Karpas-422 (cell line): ENCODE measurements around the gene ZMAT5. TPM values are rescaled to one million over a fixed set of nuclear protein-coding genes. Genes with fewer than 3 reads are reported as not detected.

Experiments used
- DNase-seq: peaks from one replicate; pipeline ENCODE4 v3.0.0-alpha.2; 2015
- H2AFZ ChIP-seq: fragments of 200-600 bp; sonication (generic); 2 replicates; pipeline ENCODE4 v1.6.1; 2014; ENCODE audit warnings: antibody characterized with exemption, low read length, mixed read lengths
- H3K27ac ChIP-seq: fragments of 200-600 bp; sonication (generic); 2 replicates; pipeline ENCODE4 v1.5.1; 2014; ENCODE audit warnings: mild to moderate bottlenecking, low read length, moderate library complexity
- H3K27me3 ChIP-seq: fragments of 200-600 bp; sonication (generic); 2 replicates; pipeline ENCODE4 v1.6.1; 2014; ENCODE audit warnings: low read length, mixed read lengths
- H3K36me3 ChIP-seq: fragments of 200-600 bp; sonication (generic); 2 replicates; pipeline ENCODE4 v1.6.1; 2014; ENCODE audit warnings: low read length, mixed read lengths; ENCODE audit not compliant: insufficient read depth
- H3K4me1 ChIP-seq: fragments of 200-600 bp; sonication (generic); 2 replicates; pipeline ENCODE4 v1.6.1; 2014; ENCODE audit warnings: mild to moderate bottlenecking, low read length, mixed read lengths
- H3K4me2 ChIP-seq: fragments of 200-600 bp; sonication (generic); 2 replicates; pipeline ENCODE4 v1.6.1; 2014; ENCODE audit warnings: low read length, low read depth, mild to moderate bottlenecking; ENCODE audit not compliant: poor library complexity, severe bottlenecking
- H3K4me3 ChIP-seq: fragments of 200-600 bp; sonication (generic); 2 replicates; pipeline ENCODE4 v1.5.1; 2014; ENCODE audit warnings: mild to moderate bottlenecking, antibody characterized with exemption, low read length, mixed read lengths
- H3K79me2 ChIP-seq: fragments of 200-600 bp; sonication (generic); 2 replicates; pipeline ENCODE4 v1.6.1; 2014; ENCODE audit warnings: mild to moderate bottlenecking, low read length, mixed read lengths
- H3K9ac ChIP-seq: fragments of 200-600 bp; sonication (generic); 2 replicates; pipeline ENCODE4 v1.6.0; 2014; ENCODE audit warnings: low read length
- H3K9me2 ChIP-seq: fragments of 200-600 bp; sonication (generic), shearing (Covaris generic); replicated peaks from 2 replicates; pipeline ENCODE4 v1.6.0; 2014; ENCODE audit warnings: mild to moderate bottlenecking, low read length, moderate library complexity; ENCODE audit not compliant: insufficient read depth
- H3K9me3 ChIP-seq: fragments of 300-700, 200-600 bp; sonication (generic); 2 replicates; pipeline ENCODE4 v1.6.1; 2014; ENCODE audit warnings: low read length, mixed read lengths
- H4K20me1 ChIP-seq: fragments of 200-600 bp; sonication (generic); 2 replicates; pipeline ENCODE4 v1.6.1; 2014; ENCODE audit warnings: mild to moderate bottlenecking, antibody characterized with exemption, low read length, low read depth; ENCODE audit not compliant: insufficient read depth
- total RNA-seq: library from RNA; depleted of rRNA; stranded (reverse); fragments of >200 nt; shearing (Covaris generic); gene quantifications from 2 replicates; pipeline ENCODE4 v1.2.3, GENCODE V29; 2014; ENCODE audit warnings: low replicate concordance

Gene ZMAT5
- total RNA-seq, 1 experiment from 2014 or later = 22.4 TPM

DNA sequence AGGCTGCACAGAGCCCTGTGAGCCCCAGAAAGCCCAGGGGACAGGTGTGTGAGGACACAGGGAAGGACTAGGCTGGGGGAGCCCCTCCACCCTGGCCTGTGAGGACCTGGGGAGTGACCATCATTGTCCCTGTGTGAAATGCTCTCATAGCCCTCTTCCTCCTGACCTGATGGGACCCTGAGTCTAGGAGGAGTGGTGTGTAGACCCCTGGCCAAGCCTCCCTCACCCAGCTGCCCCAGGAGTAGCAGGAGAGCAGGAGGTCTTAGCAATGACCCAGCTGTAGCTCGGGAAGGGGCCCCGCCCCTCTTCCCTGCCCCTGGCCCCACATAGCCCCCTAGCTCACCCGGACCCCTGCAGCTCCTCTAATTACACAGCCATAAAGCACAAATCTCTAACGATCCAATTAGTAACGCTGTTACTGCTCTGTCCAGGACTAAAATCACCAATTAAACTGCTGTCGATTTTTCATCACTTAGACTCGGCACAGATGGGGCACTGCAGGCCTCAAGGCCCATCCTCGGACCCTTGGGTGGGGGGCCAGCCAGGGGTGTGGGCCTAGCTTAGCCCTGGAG lies 53.6 kb downstream of the ZMAT5 start:
- no peak overlapping the region for H3K9ac ChIP-seq
- peaks cover 5% of the 10 kb centered on the region; the same call in 1 of the 2 replicates for H4K20me1 ChIP-seq
- no peaks in the 10 kb centered on the region for H3K36me3 ChIP-seq
- H3K27ac ChIP-seq = no peak overlapping the region
- DNase-seq = no peak
- H3K9me3 ChIP-seq = no peaks in the 10 kb centered on the region
- H3K27me3 ChIP-seq = no peaks in the 10 kb centered on the region
- H3K9me2 ChIP-seq = no peaks in the 10 kb centered on the region
- no peak overlapping the region for H3K4me3 ChIP-seq
- H3K4me1 ChIP-seq = no peaks in the 10 kb centered on the region
- H2AFZ ChIP-seq = no peak overlapping the region
- H3K4me2 ChIP-seq = no peak overlapping the region
- no peaks in the 10 kb centered on the region for H3K79me2 ChIP-seq

DNA sequence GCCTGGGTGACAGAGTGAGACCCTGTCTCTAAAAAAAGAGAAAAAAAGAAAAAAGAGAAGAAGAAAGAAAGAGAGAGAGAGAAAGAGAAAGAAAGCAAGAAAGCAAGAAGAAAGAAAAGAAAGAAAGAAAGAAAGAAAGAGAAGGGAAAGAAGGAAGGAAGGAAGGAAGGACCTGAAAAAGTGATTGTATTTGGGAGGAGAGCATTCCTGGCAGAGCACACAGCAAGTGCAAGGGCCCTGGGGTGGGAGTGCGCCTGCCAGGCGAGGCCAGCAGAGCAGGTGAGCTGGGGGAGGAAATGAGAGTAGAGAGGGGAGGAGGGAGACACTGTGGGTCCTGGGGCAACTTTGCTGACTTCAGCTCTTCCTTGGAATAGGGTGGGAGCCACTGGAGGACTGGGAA lies 54.7 kb downstream of the ZMAT5 start:
- Histone ChIP-seq H3K27ac (no peak overlapping the region), H3K27me3 (no peaks in the 10 kb centered on the region), H4K20me1 (peaks cover 5% of the 10 kb centered on the region; the same call in 1 of the 2 replicates), H3K9ac (no peak overlapping the region), H3K4me1 (no peaks in the 10 kb centered on the region), H3K4me3 (no peak overlapping the region), H3K79me2 (no peaks in the 10 kb centered on the region), H2AFZ (no peak overlapping the region), H3K9me3 (no peaks in the 10 kb centered on the region), H3K9me2 (no peaks in the 10 kb centered on the region), H3K36me3 (no peaks in the 10 kb centered on the region), H3K4me2 (no peak overlapping the region)
- no peak for DNase-seq

DNA sequence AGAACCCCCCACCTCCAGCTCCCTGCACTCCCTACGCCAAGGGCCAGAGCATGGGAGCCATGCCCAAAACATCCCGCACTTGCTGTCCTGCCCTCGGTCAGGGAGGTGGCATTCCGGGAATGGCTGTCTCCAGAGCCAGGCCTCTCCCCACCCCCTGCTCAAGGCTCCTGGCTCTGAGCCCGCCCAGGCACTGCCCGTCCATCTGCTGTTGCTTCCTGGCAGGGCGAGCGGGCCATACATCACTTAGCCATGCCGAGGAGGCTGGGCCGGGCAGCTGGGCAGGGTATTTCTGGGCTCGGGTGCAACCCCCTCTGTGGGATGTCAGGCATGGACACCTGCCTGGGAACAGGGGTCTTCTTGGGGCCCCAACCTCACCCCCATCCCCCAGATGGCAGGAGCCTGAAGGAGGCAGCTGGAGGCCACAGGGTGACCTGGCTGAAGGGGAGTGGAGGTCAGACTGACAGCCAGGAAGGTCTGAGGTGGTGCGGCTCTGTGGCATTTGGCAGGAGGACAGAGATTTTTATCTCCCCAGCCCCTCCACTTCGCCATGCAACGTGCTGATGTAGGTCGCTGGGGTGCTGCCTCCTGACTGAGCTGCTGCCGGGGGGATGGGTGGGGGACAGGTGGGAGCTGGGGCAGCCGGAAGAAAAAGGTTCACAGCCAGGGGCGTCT lies 55.7 kb downstream of the ZMAT5 start:
- no peaks in the 10 kb centered on the region for H3K4me1 ChIP-seq
- no peaks in the 10 kb centered on the region for H3K9me2 ChIP-seq
- no peak overlapping the region for H2AFZ ChIP-seq
- H3K9me3 ChIP-seq = no peaks in the 10 kb centered on the region
- H3K9ac ChIP-seq = no peak overlapping the region
- no peaks in the 10 kb centered on the region for H3K36me3 ChIP-seq
- no peak overlapping the region for H3K4me2 ChIP-seq
- no peak for DNase-seq
- no peaks in the 10 kb centered on the region for H3K27me3 ChIP-seq
- H4K20me1 ChIP-seq = peaks cover 5% of the 10 kb centered on the region; the same call in 1 of the 2 replicates
- H3K79me2 ChIP-seq = no peaks in the 10 kb centered on the region
- H3K27ac ChIP-seq = no peak overlapping the region
- H3K4me3 ChIP-seq = no peak overlapping the region

GRCh38 chr22:29710193-29710592 lies 56.6 kb downstream of the ZMAT5 start:
- no peaks in the 10 kb centered on the region for H3K36me3 ChIP-seq
- H3K4me3 ChIP-seq = no peak overlapping the region
- H3K9me3 ChIP-seq = no peaks in the 10 kb centered on the region
- H4K20me1 ChIP-seq = no peaks in the 10 kb centered on the region; the same call in 1 of the 2 replicates
- H3K9ac ChIP-seq = no peak overlapping the region
- no peaks in the 10 kb centered on the region for H3K9me2 ChIP-seq
- DNase-seq = no peak
- no peaks in the 10 kb centered on the region for H3K4me1 ChIP-seq
- H3K27ac ChIP-seq = no peak overlapping the region
- H3K4me2 ChIP-seq = no peak overlapping the region
- no peaks in the 10 kb centered on the region for H3K79me2 ChIP-seq
- no peak overlapping the region for H2AFZ ChIP-seq
- no peaks in the 10 kb centered on the region for H3K27me3 ChIP-seq

DNA sequence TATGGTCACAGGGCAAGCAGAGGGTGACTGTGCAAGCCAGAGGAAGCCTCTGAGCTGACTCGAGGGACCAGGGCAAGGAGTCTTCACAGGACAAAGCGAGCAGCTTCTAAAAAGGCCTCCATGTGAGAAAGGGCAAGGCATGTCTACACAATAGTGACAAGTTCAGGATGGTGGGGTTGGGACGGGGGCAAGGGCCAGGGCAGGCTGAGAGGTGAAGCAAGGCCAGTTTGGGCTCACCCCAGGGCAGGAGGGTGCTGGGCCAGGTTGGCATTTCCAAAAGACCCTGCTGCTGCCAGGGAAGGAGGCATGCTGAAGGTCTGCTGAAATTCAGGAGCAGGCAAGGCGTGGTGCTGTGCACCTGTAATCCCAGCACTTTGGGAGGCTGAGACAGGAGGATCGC lies 59.3 kb downstream of the ZMAT5 start:
- Histone ChIP-seq H3K4me2 (no peak overlapping the region), H3K9ac (no peak overlapping the region), H2AFZ (no peak overlapping the region), H3K36me3 (no peaks in the 10 kb centered on the region), H3K27me3 (no peaks in the 10 kb centered on the region), H3K9me2 (no peaks in the 10 kb centered on the region), H3K79me2 (no peaks in the 10 kb centered on the region), H3K9me3 (no peaks in the 10 kb centered on the region), H3K4me1 (peaks cover 21% of the 10 kb centered on the region), H4K20me1 (peaks cover 11% of the 10 kb centered on the region; the same call in 1 of the 2 replicates), H3K4me3 (no peak overlapping the region), H3K27ac (no peak overlapping the region)
- no peak for DNase-seq

- H3K9me3 ChIP-seq = no peaks in the 10 kb centered on the region
- no peak overlapping the region for H3K4me2 ChIP-seq
- no peak overlapping the region for H3K27ac ChIP-seq
- no peaks in the 10 kb centered on the region for H3K79me2 ChIP-seq
- no peaks in the 10 kb centered on the region for H3K36me3 ChIP-seq
- no peak overlapping the region for H3K4me3 ChIP-seq
- H4K20me1 ChIP-seq = peaks cover 14% of the 10 kb centered on the region; the same call in 1 of the 2 replicates
- H3K27me3 ChIP-seq = no peaks in the 10 kb centered on the region
- no peak overlapping the region for H3K9ac ChIP-seq
- H2AFZ ChIP-seq = no peak overlapping the region
- DNase-seq = no peak
- no peaks in the 10 kb centered on the region for H3K9me2 ChIP-seq
- H3K4me1 ChIP-seq = peaks cover 26% of the 10 kb centered on the region
These were observed 59.8 kb downstream of the ZMAT5 start for GRCh38 chr22:29707010-29707409.

- Histone ChIP-seq H3K36me3 (no peaks in the 10 kb centered on the region), H4K20me1 (peaks cover 19% of the 10 kb centered on the region), H2AFZ (no peak overlapping the region), H3K4me1 (peaks cover 31% of the 10 kb centered on the region), H3K4me2 (no peak overlapping the region), H3K9ac (no peak overlapping the region), H3K79me2 (no peaks in the 10 kb centered on the region), H3K4me3 (no peak overlapping the region), H3K27me3 (no peaks in the 10 kb centered on the region), H3K9me2 (no peaks in the 10 kb centered on the region), H3K9me3 (no peaks in the 10 kb centered on the region), H3K27ac (no peak overlapping the region)
- DNase-seq = no peak
These were observed 60.3 kb downstream of the ZMAT5 start for GRCh38 chr22:29706486-29706885.

DNA sequence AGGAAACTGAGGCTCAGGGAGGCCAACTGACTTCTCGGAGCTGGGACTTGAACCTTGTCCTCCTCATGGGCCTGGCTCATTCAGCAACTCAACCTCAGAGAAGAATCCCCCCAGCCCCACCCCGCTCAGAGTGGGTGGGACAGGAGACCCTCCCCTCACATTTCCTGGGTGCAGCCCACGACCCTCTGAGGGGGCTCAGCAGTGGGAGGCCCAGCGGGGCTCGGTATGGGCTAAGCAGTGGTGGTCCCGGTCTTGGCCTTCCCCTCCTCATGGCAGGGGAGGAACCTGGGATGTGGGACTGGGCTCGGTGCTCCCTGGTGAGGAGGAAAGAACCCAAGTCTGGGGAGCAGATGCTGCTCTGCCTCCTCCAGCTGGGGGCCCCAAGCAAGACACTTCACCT lies 61.2 kb downstream of the ZMAT5 start:
- H3K9ac ChIP-seq = no peak overlapping the region
- H3K9me2 ChIP-seq = no peaks in the 10 kb centered on the region
- H3K27ac ChIP-seq = no peak overlapping the region
- H3K4me1 ChIP-seq = peaks cover 40% of the 10 kb centered on the region
- no peak overlapping the region for H3K4me2 ChIP-seq
- no peaks in the 10 kb centered on the region for H3K36me3 ChIP-seq
- no peaks in the 10 kb centered on the region for H3K9me3 ChIP-seq
- H4K20me1 ChIP-seq = peaks cover 24% of the 10 kb centered on the region
- H3K27me3 ChIP-seq = no peaks in the 10 kb centered on the region
- H2AFZ ChIP-seq = no peak overlapping the region
- DNase-seq = no peak
- no peaks in the 10 kb centered on the region for H3K79me2 ChIP-seq
- no peak overlapping the region for H3K4me3 ChIP-seq
